Transverse colon (tissue), 4 donors: ENCODE data around the gene PSD. TPM values are rescaled to one million over a fixed set of nuclear protein-coding genes. Genes with fewer than 3 reads are reported as not detected.

Experiments used
- DNase-seq: peaks from one replicate; pipeline ENCODE4 v3.0.0-alpha.2; 2019
- H3K27ac ChIP-seq, 4 donors: fragments of 200-600 bp; sonication (generic); 2 replicates each; pipeline ENCODE4 v1.5.1; 2016 to 2018; ENCODE audit warnings: inconsistent platforms in 4 of 4
- H3K27me3 ChIP-seq: fragments of 200-600 bp; sonication (generic); 2 replicates; pipeline ENCODE4 v1.5.1; 2017; ENCODE audit warnings: inconsistent platforms
- H3K36me3 ChIP-seq, 4 donors: fragments of 200-600 bp; sonication (generic); 2 replicates each; pipeline ENCODE4 v1.5.1; 2017 to 2019; ENCODE audit warnings: inconsistent platforms in 4 of 4
- H3K4me1 ChIP-seq, 4 donors: fragments of 200-600 bp; sonication (generic); 2 replicates each; pipeline ENCODE4 v1.5.1; 2017 to 2020; ENCODE audit warnings: inconsistent platforms in 4 of 4
- H3K4me3 ChIP-seq, 4 donors: fragments of 200-600 bp; sonication (generic); 1 replicate in 1 of 4; 2 replicates in 3 of 4; pipeline versions ENCODE4 v1.5.1 to v1.6.1; 2017 to 2019; ENCODE audit warnings: inconsistent platforms in 4 of 4
- H3K9me3 ChIP-seq, 2 donors: fragments of 200-600 bp; sonication (generic); 2 replicates each; pipeline ENCODE4 v1.5.1; 2017 to 2019; ENCODE audit warnings: inconsistent platforms in 2 of 2
- EP300 ChIP-seq: sonication (generic); formaldehyde crosslinking; IDR thresholded peaks from one replicate; pipeline ENCODE4 v1.6.1; 2017; ENCODE audit warnings: antibody characterized with exemption, low read depth
- POLR2A ChIP-seq: fragments of 450-650 bp; IDR thresholded peaks from one replicate; pipeline ENCODE4 v1.6.1; 2016; ENCODE audit warnings: antibody characterized with exemption, mild to moderate bottlenecking, moderate library complexity
- POLR2AphosphoS5 ChIP-seq, 3 donors: sonication (generic); formaldehyde crosslinking; IDR thresholded peaks; one replicate each; pipeline ENCODE4 v1.6.1; 2016; ENCODE audit warnings: antibody characterized with exemption in 3 of 3
- WGBS, 2 donors: methylation state at CpG; one replicate each; pipeline ENCODE4 v1.1.5; 2018; ENCODE audit warnings: low coverage in 1 of 2; 5-methylcytosine and 5-hydroxymethylcytosine counted together
- in situ Hi-C, 4 donors: fragments of 200-750 bp; cut with MboI; loops; one replicate each; pipeline versions ENCODE4 v1.15.0 to v1.15.1; 2017; ENCODE audit warnings: low sequenced_read_pairs in 3 of 4, low pct_ligation_motif_present in 1 of 4, low pct_unique_long_range_greater_than_20kb in 1 of 4
- intact Hi-C: fragments of 100-400 bp; cut with DNase I; formaldehyde crosslinking; loops from one replicate; pipeline ENCODE4 v1.15.1; 2023; ENCODE audit warnings: low total_unique reads
- total RNA-seq, 4 donors: library from RNA; depleted of rRNA; stranded (reverse); fragments of >200 nt; gene quantifications; one replicate each; pipeline ENCODE4 v1.1.0, GENCODE V29; 2016
- TF ChIP-seq, protein P1 (sequence below), 5 experiments: fragments of 200-600 bp in 3 of 5; fragments of 450-650 bp in 2 of 5; sonication (generic) in 3 of 5; IDR thresholded peaks; 1 replicate in 2 of 5; 2 replicates in 3 of 5; pipeline ENCODE4 v1.5.1; 2016 to 2017; ENCODE audit warnings: antibody characterized with exemption in 5 of 5, inconsistent platforms in 3 of 5, mild to moderate bottlenecking in 2 of 5, moderate library complexity in 1 of 5

PSD gene
- total RNA-seq, 4 donors from 2014 or later, result 38.9 to 56.1 (median 49.4) TPM

DNA sequence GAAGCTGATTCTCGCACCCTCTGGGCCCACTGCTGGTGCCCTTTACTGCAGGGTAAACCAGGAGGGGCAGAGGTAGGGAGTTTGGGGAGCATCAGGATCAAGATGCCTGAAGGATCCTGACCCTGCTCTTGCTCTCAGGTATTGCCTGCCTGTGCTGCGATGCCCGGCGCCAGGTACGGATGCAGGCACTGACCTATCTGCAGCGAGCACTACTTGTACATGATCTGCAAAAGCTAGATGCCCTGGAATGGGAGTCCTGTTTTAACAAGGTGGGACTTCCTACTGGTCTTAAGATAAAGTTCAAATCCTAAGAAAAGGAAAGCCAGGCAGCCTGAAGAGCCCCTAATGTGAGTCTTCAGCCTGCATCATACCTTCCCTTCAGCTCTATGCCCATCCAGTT, 39.2 kb downstream of the PSD start:
- in situ Hi-C loops, result loop anchor here in 1 of 4 donors (25.0 kb wide), 1 partner anchor 208 kb away; no protein-coding TSS in a partner anchor
- no peak overlapping the region for H3K4me3 ChIP-seq
- intact Hi-C loops, result no loop called here
- no peaks in the 10 kb centered on the region for H3K4me1 ChIP-seq
- H3K27me3 ChIP-seq, result no peaks in the 10 kb centered on the region
- no peak for DNase-seq
- no peaks in the 10 kb centered on the region for H3K9me3 ChIP-seq
- WGBS, 2 donors, result 97% methylated on average over 6 of the region's 6 CpGs; no CpG with 5 or more reads in 1 of the 2 donors
- TF ChIP-seq EP300, result no peak
- TF ChIP-seq, protein P1, sequence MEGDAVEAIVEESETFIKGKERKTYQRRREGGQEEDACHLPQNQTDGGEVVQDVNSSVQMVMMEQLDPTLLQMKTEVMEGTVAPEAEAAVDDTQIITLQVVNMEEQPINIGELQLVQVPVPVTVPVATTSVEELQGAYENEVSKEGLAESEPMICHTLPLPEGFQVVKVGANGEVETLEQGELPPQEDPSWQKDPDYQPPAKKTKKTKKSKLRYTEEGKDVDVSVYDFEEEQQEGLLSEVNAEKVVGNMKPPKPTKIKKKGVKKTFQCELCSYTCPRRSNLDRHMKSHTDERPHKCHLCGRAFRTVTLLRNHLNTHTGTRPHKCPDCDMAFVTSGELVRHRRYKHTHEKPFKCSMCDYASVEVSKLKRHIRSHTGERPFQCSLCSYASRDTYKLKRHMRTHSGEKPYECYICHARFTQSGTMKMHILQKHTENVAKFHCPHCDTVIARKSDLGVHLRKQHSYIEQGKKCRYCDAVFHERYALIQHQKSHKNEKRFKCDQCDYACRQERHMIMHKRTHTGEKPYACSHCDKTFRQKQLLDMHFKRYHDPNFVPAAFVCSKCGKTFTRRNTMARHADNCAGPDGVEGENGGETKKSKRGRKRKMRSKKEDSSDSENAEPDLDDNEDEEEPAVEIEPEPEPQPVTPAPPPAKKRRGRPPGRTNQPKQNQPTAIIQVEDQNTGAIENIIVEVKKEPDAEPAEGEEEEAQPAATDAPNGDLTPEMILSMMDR (IDR thresholded peaks at IDR 0.05), result no peak
- no peak for TF ChIP-seq POLR2AphosphoS5 (IDR thresholded peaks at IDR 0.05)
- no peak for TF ChIP-seq POLR2A
- no peak overlapping the region for H3K27ac ChIP-seq
- H3K36me3 ChIP-seq, result peaks cover 0 to 63% (median 30%) of the 10 kb centered on the region in 4 donors

DNA sequence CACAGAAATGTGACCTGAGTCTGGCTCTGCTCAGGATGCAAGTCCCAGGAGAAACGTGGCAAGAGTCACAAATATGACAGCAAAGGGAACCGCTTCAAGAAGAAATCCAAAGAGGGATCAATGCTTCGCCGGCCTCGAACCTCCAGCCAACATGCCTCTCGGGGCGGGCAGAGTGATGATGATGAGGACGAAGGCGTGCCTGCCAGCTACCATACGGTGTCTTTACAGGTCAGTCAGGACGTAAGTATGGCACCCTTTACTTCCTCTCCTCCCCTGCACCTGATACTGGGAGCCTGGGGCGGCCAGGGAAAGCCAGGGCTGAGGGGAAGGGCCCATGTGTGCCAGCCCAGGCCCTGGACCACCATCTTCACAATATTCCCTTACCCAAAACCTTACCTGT, 41.7 kb downstream of the PSD start:
- Histone ChIP-seq H3K27ac (no peak overlapping the region), H3K4me3 (no peak overlapping the region), H3K27me3 (no peaks in the 10 kb centered on the region), H3K9me3 (no peaks in the 10 kb centered on the region), H3K36me3 (peaks cover 0 to 76% (median 36%) of the 10 kb centered on the region in 4 donors), H3K4me1 (no peaks in the 10 kb centered on the region)
- no peak for TF ChIP-seq POLR2AphosphoS5 (IDR thresholded peaks at IDR 0.05)
- TF ChIP-seq EP300, result no peak
- TF ChIP-seq, protein P1 (IDR thresholded peaks at IDR 0.05), result no peak
- no peak for DNase-seq
- in situ Hi-C loops (loop anchor here in 1 of 4 donors (25.0 kb wide), 1 partner anchor 210 kb away; no protein-coding TSS in a partner anchor), intact Hi-C loops (no loop called here)
- 95% methylated on average over 12 of the region's 12 CpGs; no CpG with 5 or more reads in 1 of the 2 donors for WGBS, 2 donors

DNA sequence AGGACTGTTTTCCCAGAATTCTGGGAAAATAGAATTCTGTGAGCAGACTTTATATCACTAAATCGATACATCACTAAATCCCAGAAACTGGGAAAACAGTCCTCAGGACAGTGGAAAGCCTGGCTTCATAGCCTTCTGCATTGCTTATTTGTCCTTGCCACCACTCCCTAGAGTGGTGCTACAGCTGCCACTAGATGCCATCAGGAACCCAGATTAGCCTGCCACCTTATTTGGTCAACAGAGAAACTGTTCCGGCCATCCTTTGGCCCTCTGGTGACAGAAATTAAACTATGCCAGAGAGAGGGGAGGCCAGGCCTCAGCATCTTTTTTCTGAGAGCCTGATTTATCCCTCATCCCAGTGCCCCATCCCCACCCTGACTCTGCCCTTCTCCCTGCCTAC, 42.7 kb downstream of the PSD start:
- intact Hi-C loops (no loop called here), in situ Hi-C loops (loop anchor here in 1 of 4 donors (25.0 kb wide), 1 partner anchor 211 kb away; no protein-coding TSS in a partner anchor)
- H3K4me1 ChIP-seq, result no peaks in the 10 kb centered on the region
- H3K4me3 ChIP-seq, result no peak overlapping the region
- no peak for DNase-seq
- TF ChIP-seq POLR2A (no peak), EP300 (no peak), POLR2AphosphoS5 (IDR thresholded peaks at IDR 0.05) (no peak)
- TF ChIP-seq, protein P1 (IDR thresholded peaks at IDR 0.05), result no peak
- 67 to 91% methylated on average over 1 to 2 of the region's 2 CpGs for WGBS, 2 donors
- no peaks in the 10 kb centered on the region for H3K27me3 ChIP-seq
- H3K9me3 ChIP-seq, result no peaks in the 10 kb centered on the region
- H3K36me3 ChIP-seq, result peaks cover 0 to 81% (median 38%) of the 10 kb centered on the region in 4 donors
- H3K27ac ChIP-seq, result no peak overlapping the region

DNA sequence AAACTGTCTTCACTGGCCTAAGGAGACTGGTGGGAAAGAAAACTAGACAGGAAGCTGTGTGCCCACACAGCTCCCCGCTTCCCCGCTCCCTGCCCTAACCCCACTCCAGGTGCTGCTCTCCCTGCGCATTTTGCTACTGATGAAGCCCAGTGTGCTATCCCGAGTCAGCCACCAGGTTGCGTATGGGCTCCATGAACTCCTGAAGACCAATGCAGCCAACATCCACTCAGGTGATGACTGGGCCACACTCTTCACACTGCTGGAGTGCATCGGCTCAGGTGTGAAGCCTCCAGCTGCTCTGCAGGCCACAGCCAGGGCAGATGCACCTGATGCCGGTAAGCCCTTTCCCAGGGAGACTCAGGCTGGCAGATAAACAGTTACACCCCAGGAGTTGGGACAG, 43.3 kb downstream of the PSD start:
- H3K4me1 ChIP-seq, result no peaks in the 10 kb centered on the region
- no peak overlapping the region for H3K4me3 ChIP-seq
- TF ChIP-seq EP300, result no peak
- TF ChIP-seq, protein P1 (IDR thresholded peaks at IDR 0.05), result no peak
- TF ChIP-seq POLR2A, result no peak
- TF ChIP-seq POLR2AphosphoS5 (IDR thresholded peaks at IDR 0.05), result no peak
- peaks cover 0 to 81% (median 39%) of the 10 kb centered on the region in 4 donors for H3K36me3 ChIP-seq
- H3K27ac ChIP-seq, result no peak overlapping the region
- no peaks in the 10 kb centered on the region for H3K9me3 ChIP-seq
- intact Hi-C loops (no loop called here), in situ Hi-C loops (loop anchor here in 1 of 4 donors (25.0 kb wide), 1 partner anchor 212 kb away; no protein-coding TSS in a partner anchor)
- WGBS, 2 donors, result 91 to 97% methylated on average over 5 to 7 of the region's 7 CpGs
- H3K27me3 ChIP-seq, result no peaks in the 10 kb centered on the region
- no peak for DNase-seq
